ENCODE data around the gene F5. TPM values are rescaled to one million over a fixed set of nuclear protein-coding genes. Genes with fewer than 3 reads are reported as not detected.

Gene F5
- total and polyA plus RNA-seq, 2 experiments from 2014 or later, result 0.16 TPM; not detected in 1

DNA sequence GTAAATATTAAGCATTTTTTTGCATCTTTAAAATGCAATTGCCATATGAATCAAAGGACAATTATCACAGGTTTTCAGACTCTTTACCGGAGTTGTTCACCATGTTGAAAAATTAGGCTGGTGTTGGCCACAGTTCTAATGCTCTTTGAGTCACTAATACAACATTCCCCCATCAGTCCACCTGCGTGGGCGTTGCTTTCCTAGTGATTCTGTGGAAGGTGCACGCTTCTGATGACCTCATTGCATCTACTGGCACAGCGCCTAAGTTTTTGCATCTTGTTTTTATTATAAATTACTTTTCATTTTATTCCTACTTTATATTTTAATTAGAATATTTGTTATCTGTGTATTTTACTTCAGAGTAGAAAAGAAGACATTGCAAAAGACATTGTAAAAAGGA is 4.7 kb upstream of the F5 start:
- peaks cover 5% of the 10 kb centered on the region; the same call in 1 of the 3 replicates for H3K4me1 Mint-ChIP-seq
- no peaks in the 10 kb centered on the region for H3K9me2 ChIP-seq (ENCODE audit: insufficient read depth)
- H3F3A ChIP-seq (replicated peaks; ENCODE audit: low read depth), result no peaks in the 10 kb centered on the region; the same call in 1 of the 2 replicates
- peaks cover 4% of the 10 kb centered on the region; the same call in 1 of the 2 replicates for H3K4me1 ChIP-seq (ENCODE audit: insufficient read depth)
- no peaks in the 10 kb centered on the region for H3K36me3 ChIP-seq (ENCODE audit: insufficient read depth)
- H3K27me3 ChIP-seq (ENCODE audit: insufficient read depth), result no peaks in the 10 kb centered on the region
- DNase-seq (ENCODE audit: low spot score), result no peak
- no peaks in the 10 kb centered on the region for H3K79me2 ChIP-seq (replicated peaks; ENCODE audit: insufficient read depth)
- no peak for ATAC-seq
- no peak overlapping the region for H3K4me2 ChIP-seq
- no peak overlapping the region for H2AFZ ChIP-seq
- H3K36me3 Mint-ChIP-seq (ENCODE audit: low read depth), result no peaks in the 10 kb centered on the region
- no peaks in the 10 kb centered on the region for H4K20me1 ChIP-seq (replicated peaks; ENCODE audit: insufficient read depth)
- H3K9me3 Mint-ChIP-seq, result no peaks in the 10 kb centered on the region
- H3K27ac ChIP-seq (ENCODE audit: low read depth), result no peak overlapping the region
- no peak overlapping the region for H3K4me3 Mint-ChIP-seq
- no peak overlapping the region for H3K4me3 ChIP-seq
- H3K27me3 Mint-ChIP-seq (ENCODE audit: insufficient read depth, low read depth, poor library complexity), result peaks cover 4% of the 10 kb centered on the region
- H3K27ac Mint-ChIP-seq, result no peak overlapping the region
- TF ChIP-seq EZH2 (IDR thresholded peaks at IDR 0.05; ENCODE audit: low read depth, unreplicated experiment) (no peak), ZNF114 (CRISPR knock-in tag; IDR thresholded peaks at IDR 0.05) (no peak), CREB1 (CRISPR knock-in tag; IDR thresholded peaks at IDR 0.05; ENCODE audit: low read depth) (no peak), POLR2AphosphoS5 (IDR thresholded peaks at IDR 0.05; ENCODE audit: low read depth) (no peak), ZNF331 (CRISPR knock-in tag; IDR thresholded peaks at IDR 0.05; ENCODE audit: low read depth) (no peak), STAT1 (IDR thresholded peaks at IDR 0.05; ENCODE audit: unreplicated experiment) (no peak), EZH2phosphoT487 (IDR thresholded peaks at IDR 0.05; ENCODE audit: unreplicated experiment) (no peak), NANOG (IDR thresholded peaks at IDR 0.05; ENCODE audit: borderline replicate concordance) (no peak), JUNB (IDR thresholded peaks at IDR 0.05; ENCODE audit: unreplicated experiment) (no peak)
- TF ChIP-seq, protein P1, sequence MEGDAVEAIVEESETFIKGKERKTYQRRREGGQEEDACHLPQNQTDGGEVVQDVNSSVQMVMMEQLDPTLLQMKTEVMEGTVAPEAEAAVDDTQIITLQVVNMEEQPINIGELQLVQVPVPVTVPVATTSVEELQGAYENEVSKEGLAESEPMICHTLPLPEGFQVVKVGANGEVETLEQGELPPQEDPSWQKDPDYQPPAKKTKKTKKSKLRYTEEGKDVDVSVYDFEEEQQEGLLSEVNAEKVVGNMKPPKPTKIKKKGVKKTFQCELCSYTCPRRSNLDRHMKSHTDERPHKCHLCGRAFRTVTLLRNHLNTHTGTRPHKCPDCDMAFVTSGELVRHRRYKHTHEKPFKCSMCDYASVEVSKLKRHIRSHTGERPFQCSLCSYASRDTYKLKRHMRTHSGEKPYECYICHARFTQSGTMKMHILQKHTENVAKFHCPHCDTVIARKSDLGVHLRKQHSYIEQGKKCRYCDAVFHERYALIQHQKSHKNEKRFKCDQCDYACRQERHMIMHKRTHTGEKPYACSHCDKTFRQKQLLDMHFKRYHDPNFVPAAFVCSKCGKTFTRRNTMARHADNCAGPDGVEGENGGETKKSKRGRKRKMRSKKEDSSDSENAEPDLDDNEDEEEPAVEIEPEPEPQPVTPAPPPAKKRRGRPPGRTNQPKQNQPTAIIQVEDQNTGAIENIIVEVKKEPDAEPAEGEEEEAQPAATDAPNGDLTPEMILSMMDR (conservative IDR thresholded peaks at IDR 0.05; ENCODE audit: low read depth in 2 of 2), result no peak
- TF ChIP-seq, protein P2, sequence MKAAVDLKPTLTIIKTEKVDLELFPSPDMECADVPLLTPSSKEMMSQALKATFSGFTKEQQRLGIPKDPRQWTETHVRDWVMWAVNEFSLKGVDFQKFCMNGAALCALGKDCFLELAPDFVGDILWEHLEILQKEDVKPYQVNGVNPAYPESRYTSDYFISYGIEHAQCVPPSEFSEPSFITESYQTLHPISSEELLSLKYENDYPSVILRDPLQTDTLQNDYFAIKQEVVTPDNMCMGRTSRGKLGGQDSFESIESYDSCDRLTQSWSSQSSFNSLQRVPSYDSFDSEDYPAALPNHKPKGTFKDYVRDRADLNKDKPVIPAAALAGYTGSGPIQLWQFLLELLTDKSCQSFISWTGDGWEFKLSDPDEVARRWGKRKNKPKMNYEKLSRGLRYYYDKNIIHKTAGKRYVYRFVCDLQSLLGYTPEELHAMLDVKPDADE (IDR thresholded peaks at IDR 0.05), result no peak
- TF ChIP-seq, protein P3, sequence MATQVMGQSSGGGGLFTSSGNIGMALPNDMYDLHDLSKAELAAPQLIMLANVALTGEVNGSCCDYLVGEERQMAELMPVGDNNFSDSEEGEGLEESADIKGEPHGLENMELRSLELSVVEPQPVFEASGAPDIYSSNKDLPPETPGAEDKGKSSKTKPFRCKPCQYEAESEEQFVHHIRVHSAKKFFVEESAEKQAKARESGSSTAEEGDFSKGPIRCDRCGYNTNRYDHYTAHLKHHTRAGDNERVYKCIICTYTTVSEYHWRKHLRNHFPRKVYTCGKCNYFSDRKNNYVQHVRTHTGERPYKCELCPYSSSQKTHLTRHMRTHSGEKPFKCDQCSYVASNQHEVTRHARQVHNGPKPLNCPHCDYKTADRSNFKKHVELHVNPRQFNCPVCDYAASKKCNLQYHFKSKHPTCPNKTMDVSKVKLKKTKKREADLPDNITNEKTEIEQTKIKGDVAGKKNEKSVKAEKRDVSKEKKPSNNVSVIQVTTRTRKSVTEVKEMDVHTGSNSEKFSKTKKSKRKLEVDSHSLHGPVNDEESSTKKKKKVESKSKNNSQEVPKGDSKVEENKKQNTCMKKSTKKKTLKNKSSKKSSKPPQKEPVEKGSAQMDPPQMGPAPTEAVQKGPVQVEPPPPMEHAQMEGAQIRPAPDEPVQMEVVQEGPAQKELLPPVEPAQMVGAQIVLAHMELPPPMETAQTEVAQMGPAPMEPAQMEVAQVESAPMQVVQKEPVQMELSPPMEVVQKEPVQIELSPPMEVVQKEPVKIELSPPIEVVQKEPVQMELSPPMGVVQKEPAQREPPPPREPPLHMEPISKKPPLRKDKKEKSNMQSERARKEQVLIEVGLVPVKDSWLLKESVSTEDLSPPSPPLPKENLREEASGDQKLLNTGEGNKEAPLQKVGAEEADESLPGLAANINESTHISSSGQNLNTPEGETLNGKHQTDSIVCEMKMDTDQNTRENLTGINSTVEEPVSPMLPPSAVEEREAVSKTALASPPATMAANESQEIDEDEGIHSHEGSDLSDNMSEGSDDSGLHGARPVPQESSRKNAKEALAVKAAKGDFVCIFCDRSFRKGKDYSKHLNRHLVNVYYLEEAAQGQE (IDR thresholded peaks at IDR 0.05; ENCODE audit: unreplicated experiment), result no peak
- TF ChIP-seq, protein P4, sequence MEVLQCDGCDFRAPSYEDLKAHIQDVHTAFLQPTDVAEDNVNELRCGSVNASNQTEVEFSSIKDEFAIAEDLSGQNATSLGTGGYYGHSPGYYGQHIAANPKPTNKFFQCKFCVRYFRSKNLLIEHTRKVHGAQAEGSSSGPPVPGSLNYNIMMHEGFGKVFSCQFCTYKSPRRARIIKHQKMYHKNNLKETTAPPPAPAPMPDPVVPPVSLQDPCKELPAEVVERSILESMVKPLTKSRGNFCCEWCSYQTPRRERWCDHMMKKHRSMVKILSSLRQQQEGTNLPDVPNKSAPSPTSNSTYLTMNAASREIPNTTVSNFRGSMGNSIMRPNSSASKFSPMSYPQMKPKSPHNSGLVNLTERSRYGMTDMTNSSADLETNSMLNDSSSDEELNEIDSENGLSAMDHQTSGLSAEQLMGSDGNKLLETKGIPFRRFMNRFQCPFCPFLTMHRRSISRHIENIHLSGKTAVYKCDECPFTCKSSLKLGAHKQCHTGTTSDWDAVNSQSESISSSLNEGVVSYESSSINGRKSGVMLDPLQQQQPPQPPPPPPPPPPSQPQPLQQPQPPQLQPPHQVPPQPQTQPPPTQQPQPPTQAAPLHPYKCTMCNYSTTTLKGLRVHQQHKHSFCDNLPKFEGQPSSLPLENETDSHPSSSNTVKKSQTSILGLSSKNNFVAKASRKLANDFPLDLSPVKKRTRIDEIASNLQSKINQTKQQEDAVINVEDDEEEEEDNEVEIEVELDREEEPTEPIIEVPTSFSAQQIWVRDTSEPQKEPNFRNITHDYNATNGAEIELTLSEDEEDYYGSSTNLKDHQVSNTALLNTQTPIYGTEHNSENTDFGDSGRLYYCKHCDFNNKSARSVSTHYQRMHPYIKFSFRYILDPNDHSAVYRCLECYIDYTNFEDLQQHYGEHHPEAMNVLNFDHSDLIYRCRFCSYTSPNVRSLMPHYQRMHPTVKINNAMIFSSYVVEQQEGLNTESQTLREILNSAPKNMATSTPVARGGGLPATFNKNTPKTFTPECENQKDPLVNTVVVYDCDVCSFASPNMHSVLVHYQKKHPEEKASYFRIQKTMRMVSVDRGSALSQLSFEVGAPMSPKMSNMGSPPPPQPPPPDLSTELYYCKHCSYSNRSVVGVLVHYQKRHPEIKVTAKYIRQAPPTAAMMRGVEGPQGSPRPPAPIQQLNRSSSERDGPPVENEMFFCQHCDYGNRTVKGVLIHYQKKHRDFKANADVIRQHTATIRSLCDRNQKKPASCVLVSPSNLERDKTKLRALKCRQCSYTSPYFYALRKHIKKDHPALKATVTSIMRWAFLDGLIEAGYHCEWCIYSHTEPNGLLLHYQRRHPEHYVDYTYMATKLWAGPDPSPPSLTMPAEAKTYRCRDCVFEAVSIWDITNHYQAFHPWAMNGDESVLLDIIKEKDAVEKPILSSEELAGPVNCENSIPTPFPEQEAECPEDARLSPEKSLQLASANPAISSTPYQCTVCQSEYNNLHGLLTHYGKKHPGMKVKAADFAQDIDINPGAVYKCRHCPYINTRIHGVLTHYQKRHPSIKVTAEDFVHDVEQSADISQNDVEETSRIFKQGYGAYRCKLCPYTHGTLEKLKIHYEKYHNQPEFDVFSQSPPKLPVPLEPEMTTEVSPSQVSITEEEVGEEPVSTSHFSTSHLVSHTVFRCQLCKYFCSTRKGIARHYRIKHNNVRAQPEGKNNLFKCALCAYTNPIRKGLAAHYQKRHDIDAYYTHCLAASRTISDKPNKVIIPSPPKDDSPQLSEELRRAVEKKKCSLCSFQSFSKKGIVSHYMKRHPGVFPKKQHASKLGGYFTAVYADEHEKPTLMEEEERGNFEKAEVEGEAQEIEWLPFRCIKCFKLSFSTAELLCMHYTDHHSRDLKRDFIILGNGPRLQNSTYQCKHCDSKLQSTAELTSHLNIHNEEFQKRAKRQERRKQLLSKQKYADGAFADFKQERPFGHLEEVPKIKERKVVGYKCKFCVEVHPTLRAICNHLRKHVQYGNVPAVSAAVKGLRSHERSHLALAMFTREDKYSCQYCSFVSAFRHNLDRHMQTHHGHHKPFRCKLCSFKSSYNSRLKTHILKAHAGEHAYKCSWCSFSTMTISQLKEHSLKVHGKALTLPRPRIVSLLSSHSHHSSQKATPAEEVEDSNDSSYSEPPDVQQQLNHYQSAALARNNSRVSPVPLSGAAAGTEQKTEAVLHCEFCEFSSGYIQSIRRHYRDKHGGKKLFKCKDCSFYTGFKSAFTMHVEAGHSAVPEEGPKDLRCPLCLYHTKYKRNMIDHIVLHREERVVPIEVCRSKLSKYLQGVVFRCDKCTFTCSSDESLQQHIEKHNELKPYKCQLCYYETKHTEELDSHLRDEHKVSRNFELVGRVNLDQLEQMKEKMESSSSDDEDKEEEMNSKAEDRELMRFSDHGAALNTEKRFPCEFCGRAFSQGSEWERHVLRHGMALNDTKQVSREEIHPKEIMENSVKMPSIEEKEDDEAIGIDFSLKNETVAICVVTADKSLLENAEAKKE (CRISPR knock-in tag; IDR thresholded peaks at IDR 0.05), result no peak
